Breast epithelium (tissue), 3 donors: ENCODE measurements around the gene PRRX2.

Source experiments
- POLR2A ChIP-seq: fragments of 450-650 bp; IDR thresholded peaks from one replicate; pipeline ENCODE4 v1.6.1; 2016; ENCODE audit warnings: antibody characterized with exemption, mild to moderate bottlenecking, moderate library complexity
- TF ChIP-seq, protein P1 (sequence below), 3 donors: fragments of 450-650 bp; IDR thresholded peaks; one replicate each; pipeline ENCODE4 v1.5.1; 2016 to 2017; ENCODE audit warnings: antibody characterized with exemption in 3 of 3, mild to moderate bottlenecking in 3 of 3, moderate library complexity in 3 of 3

DNA sequence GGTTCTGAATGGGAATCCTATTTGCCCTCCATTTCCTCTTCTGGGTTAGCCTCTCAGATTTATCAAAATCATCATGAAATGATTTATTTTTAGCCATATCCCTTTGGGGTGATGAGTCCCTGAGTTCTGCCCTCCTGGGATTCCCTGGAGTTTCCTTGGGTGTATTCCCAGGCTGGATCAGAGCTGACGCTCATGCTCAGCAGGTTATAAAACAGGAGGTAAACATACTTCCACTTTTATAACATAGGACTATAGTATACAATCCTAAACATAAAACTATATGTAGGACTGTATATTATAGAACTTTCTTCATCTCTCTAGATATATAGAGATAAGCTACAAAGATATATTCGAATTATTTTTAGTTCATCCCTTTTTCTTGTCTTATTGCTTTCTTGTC, 4.4 kb upstream of the PRRX2 start:
- TF ChIP-seq, protein P1, sequence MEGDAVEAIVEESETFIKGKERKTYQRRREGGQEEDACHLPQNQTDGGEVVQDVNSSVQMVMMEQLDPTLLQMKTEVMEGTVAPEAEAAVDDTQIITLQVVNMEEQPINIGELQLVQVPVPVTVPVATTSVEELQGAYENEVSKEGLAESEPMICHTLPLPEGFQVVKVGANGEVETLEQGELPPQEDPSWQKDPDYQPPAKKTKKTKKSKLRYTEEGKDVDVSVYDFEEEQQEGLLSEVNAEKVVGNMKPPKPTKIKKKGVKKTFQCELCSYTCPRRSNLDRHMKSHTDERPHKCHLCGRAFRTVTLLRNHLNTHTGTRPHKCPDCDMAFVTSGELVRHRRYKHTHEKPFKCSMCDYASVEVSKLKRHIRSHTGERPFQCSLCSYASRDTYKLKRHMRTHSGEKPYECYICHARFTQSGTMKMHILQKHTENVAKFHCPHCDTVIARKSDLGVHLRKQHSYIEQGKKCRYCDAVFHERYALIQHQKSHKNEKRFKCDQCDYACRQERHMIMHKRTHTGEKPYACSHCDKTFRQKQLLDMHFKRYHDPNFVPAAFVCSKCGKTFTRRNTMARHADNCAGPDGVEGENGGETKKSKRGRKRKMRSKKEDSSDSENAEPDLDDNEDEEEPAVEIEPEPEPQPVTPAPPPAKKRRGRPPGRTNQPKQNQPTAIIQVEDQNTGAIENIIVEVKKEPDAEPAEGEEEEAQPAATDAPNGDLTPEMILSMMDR (IDR thresholded peaks at IDR 0.05): no peak
- TF ChIP-seq POLR2A: no peak
